Ovary (tissue), 3 donors: ENCODE data around the gene CHAMP1.

Experiments
- EP300 ChIP-seq: sonication (generic); formaldehyde crosslinking; IDR thresholded peaks from one replicate; pipeline ENCODE4 v1.6.1; 2017; ENCODE audit warnings: antibody characterized with exemption
- POLR2A ChIP-seq: fragments of 450-650 bp; IDR thresholded peaks from one replicate; pipeline ENCODE4 v1.6.1; 2017; ENCODE audit warnings: antibody characterized with exemption, mild to moderate bottlenecking, moderate library complexity
- TF ChIP-seq, protein P1 (sequence below), 3 donors: fragments of 450-650 bp in 2 of 3; fragments of 200-600 bp in 1 of 3; IDR thresholded peaks; one replicate each; pipeline versions ENCODE4 v1.5.1 to v1.8.0; 2016 to 2022; ENCODE audit warnings: antibody characterized with exemption in 3 of 3, mild to moderate bottlenecking in 1 of 3
- donor health status: DM: no; HTN: no; CAD: no.

DNA sequence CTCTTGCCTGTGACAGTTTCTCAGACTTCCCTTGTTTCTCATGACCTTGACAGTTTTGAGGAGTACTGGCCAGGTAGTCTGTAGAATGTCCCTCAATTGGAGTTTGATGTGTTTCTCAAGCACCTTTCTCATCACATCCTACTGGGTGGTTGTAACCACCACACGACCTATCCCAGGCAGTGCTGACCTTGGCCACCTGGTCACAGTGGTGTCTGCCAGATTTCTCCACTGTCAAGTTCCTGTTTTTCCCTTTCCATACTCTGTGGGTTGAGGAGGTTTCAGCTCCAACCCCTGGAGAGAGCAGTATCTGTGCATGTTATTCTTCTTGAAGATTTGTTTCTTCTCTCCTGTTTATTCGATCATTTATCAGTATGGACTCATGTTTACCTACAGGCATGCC is 41.3 kb upstream of the CHAMP1 start:
- TF ChIP-seq, protein P1, sequence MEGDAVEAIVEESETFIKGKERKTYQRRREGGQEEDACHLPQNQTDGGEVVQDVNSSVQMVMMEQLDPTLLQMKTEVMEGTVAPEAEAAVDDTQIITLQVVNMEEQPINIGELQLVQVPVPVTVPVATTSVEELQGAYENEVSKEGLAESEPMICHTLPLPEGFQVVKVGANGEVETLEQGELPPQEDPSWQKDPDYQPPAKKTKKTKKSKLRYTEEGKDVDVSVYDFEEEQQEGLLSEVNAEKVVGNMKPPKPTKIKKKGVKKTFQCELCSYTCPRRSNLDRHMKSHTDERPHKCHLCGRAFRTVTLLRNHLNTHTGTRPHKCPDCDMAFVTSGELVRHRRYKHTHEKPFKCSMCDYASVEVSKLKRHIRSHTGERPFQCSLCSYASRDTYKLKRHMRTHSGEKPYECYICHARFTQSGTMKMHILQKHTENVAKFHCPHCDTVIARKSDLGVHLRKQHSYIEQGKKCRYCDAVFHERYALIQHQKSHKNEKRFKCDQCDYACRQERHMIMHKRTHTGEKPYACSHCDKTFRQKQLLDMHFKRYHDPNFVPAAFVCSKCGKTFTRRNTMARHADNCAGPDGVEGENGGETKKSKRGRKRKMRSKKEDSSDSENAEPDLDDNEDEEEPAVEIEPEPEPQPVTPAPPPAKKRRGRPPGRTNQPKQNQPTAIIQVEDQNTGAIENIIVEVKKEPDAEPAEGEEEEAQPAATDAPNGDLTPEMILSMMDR (IDR thresholded peaks at IDR 0.05) = no peak
- TF ChIP-seq POLR2A (no peak), EP300 (no peak)
